Measurements from ENCODE around the gene KIAA0319L. TPM values are rescaled to one million over a fixed set of nuclear protein-coding genes. Genes with fewer than 3 reads are reported as not detected.

Gene KIAA0319L
- total RNA-seq, 1 donor from 2014 or later = 37.4 TPM

DNA sequence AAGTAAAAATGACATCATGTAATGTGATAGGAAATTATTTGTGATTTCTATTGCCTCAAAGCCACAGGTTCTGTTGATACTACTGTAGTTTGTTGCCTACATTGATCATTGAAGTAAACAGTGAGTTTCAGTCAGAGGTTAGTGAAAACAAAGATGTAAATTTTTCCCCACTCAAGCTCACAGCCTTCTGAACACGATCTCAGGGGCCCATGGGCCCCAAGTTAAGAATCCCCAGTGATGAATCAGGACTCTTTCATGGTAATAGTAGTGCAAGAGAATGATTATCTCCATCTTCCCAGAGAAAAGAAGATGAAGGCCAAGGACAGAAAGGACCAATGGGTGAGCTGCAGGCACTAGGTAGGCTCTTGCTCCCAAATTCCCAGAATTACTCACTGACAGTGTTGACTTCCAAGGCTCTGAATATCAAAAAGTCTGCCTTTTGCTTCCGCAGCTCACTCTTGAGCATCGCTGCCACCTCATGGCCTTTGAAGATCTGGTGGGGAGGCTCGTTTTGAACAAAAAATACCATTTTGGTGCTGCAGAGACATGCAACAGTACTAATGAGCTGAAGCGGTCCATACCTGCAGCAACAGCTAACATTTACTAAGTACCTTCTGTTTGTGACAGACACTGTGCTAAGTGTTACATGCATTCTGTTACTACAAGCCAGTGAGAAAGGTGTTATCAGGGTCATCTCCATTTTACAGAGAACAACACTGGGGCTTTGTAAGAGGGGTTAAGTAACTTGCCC is 113.3 kb downstream of the KIAA0319L start:
- DNase-seq = no peak

DNA sequence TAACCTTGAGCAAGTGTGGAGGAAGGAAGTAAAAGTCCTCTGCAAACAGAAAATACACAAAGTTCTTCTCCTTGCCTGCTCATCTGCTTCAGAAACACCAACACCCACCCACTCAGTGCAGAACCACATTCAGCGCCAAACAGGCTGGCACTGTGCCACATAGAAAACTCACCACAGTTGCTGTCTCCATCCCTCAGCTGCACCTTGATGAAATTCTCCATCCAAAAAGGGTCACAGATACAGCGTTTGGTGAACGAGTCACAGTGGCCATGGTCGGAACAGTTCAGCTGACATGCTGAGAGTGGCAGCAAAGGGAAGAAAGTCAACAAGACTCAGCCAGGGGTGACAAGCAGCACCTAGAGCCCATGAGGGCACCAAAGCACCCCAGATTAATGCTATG is 114.5 kb downstream of the KIAA0319L start:
- DNase-seq = peak; percentile 61

DNA sequence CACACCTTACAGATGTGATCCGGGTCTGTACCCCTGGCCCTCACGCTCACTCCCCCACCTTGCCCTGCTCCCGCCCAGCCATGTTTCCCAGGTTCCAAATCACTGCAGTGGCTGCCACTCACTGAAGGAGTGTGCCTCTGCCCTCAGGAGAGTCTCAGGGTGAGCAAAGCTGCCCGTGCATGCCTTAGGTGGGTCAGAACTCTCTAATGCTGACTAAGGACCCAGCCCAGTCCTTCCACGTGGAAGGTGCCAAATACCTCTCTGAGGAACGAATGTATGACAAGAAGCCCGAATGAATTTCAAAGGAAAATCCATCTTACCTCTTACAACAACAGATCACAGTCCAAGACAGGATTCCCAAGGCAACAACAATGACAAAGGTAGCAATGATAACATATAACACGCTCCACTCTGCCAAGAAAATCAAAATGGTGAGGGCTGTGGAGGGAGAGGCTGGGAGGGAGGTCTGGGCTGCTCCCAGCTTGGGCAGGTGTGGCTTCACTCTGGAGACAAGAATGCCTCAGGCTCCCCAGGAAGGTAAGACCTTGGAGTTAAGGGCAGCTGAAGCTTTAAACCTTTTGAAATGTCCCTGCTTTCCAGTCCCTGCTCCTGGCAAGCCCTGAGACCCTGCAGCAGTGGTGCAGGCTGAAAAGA is 115.2 kb downstream of the KIAA0319L start:
- no peak for DNase-seq

DNA sequence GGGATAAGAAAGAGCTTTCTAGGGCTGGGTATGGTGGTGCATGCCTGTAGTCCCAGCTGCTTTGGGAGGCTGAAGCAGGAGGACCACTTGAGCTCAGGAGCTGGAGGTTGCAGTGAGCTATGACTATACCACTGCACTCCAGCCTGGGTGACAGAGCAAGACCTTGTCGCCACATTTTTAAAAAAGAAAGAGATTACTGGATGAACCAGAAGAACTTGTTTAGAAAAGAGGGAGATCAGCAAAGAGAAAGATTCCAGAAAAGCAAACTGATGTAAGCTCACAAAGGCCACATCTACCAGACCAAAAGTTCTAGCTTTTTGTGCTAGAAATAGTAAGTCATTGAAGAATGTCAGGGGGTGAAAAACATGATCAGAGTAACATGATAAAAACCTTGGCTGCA is 117.6 kb downstream of the KIAA0319L start:
- DNase-seq = no peak

DNA sequence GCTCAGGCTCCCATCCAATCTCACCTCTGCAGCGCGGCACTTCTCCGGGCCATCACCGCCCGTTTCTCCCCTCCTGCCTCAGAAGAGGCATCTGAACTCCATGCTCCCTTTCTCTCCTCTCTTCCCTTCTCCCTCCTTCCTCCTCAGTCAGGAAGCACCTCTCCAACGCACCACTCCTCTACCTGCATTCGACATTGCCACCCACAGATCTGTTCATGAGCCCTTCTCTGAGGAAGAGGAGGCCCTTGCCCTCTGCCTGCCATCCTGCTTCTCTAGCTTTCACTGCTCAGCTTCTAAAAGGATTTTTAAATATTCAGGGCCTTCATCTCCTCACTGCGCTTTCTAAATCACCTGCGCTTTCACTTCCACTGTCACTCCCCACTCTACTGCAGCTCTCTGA is 120.0 kb downstream of the KIAA0319L start:
- DNase-seq = no peak

DNA sequence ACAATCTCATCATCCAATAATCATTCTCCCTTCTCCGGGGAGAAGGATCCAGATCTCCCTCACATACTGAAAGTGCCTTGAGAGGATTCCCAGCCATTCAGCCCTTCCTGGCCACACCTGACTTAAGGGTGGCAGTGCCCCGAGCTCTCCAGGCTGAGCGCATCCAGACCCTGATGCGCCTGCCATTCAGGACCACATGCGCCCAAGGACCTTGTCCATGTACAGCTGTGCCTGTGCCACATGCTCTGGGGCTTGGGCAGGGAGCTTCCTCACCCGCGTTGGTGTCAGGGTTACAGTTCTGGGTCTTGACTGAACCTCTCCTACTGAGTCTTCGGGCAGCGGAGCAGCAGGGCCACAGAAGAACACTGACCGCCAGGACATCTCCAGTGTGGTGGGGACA is 121.1 kb downstream of the KIAA0319L start:
- no peak for DNase-seq

DNA sequence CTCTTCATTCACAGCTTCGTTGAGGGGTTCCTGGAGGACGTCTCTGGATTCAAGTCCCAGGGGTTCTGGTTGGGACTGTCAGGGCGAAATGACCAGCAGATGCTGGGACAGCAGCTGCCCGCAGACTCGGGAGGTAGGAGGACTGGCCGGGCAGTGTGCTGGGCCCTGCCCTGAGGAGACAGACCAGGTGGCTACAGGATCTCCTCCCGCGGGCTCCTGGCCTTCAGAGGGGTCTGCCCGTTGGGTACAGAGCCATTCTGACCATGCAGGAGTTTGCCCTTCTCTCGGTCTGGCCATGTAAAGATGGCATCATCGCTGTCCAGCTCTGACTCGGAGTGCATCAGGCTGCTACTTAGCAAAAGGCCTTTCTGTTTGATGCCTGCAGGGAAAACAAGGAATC is 122.5 kb downstream of the KIAA0319L start:
- no peak for DNase-seq

DNA sequence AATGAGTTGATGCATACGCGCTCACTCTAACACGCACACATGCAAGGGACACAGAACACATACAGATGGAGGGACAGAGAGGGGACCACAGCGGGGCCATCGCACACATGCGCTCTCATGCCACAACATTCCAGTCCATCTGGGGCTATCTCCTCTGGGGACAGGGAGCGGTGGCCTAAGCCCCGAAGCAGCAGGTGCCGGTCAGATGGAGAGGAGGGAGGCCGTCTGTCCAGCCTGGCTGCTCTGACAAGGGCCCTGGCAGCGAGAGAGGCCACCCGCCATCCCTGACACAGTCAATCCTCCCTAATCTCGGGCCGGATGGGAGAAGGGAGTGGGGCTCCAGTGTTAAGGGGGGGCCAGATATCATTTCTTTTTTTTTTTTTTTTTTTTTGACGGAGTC is 123.5 kb downstream of the KIAA0319L start:
- DNase-seq = no peak

DNA sequence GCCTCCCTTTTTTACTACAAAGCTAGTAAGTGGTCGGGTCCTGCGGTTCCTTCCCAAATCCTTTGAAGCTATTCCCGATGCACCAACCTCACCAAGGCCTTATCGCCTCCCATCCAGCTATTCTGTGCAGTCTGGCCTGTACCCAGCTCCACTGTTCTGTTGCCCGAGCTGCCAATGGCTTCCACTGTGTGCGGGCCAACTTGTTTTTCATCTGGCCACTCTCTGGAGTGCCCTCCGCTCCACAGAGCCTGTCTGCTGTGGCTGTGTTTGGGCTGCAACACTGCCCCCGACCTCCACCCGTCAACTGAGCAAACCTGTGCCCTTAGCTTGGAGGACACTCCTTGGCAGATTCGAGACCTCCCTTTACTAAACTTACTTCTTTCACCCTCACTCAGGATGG is 125.0 kb downstream of the KIAA0319L start:
- DNase-seq = peak; percentile 15

DNA sequence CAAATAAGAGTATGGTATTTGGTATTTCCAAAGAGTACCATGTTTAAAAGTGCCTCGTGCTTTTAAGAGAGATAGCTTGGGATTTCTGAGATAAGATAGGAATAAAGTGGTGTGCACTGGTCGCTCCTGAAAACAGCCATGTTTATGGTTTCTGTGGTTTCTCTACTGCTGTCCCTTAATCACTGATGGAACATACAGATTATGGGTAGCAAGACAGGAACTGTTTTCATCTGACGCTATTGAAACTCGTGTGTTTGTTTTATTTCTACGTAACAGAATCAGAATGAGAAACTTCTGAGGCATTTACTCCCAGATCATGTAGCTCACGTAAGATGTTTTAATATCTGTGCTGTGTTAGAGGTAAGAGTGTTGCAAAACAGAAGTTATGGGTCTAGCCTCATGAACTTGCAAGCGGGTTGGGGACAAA is 126.0 kb downstream of the KIAA0319L start:
- DNase-seq = no peak

DNA sequence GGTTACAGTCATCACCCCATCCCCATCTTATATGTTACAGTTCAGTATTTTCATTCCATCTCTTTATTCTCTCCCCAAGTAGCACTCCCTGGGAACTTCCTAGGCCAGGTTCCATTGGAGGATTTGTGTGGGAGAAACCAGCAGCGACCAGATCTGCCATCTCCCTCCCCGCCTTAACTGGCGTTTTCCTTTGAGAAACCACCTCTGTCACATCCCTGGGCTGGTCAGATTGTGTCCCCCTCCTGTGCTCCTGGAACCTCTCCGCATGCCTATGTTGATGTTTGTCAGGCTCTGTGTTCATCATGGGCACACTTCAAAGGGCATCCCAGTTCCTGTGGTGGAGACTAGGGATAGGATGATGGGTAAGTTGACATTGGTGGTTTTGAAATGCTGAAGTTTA is 126.4 kb downstream of the KIAA0319L start:
- no peak for DNase-seq

DNA sequence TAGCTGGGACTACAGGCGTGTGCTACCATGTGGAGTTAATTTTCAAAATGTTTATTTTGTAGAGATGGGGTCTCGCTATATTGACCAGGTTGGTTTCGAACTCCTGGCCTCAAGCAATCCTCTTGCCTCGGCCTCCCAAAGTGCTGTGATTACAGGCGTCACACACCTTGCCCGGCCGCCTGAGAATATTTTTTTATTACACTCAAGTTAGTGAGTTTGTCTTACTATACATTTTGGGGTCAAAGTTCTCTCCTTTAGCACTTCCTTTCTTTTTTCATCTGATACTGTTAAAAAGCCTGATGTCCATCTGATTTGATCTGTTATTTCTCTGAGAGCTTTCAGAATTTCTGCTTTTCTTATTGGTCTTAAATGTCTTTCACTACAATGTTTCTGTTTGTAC is 128.8 kb downstream of the KIAA0319L start:
- no peak for DNase-seq

DNA sequence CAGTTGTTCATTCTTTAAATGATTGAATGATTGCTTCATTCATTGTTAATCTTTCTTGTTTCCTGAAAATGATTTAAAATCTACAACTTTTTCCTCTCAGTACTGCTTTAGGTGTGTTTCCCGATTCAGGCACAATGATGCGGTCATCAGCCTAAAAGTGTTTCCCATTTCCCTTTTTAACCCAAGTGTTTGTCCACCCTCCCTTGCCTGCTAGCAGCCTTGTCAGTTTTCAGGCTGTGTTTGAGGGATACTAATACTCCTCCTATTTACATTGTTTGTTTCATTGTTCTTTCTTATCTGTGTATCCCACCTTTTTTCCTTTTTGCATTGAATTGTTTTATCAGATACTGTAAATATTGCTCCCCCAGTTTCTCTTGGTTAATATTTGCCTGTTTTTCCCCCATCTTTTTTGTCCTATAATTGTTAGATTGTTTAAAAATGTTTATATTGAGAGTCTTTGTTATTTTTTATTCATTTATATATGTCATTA is 131.1 kb downstream of the KIAA0319L start:
- DNase-seq = no peak

DNA sequence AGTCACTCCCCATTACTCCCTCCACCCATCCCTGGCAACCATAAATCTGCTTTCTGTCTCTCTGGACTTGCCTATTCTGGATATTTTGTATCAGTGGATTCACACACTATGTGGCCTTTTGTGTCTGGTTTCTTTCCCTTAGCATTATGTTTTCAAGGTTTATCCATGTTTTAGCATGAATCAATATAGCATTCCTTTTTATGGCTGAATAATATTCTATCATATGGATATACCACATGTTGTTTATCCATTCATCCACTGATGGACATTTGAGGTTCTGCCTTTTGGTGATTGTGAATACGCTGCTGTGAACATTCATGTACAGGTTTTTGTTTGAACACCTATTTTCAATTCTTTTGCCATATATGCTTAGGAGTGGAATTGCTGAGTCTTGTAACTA is 148.3 kb downstream of the KIAA0319L start:
- DNase-seq = no peak

DNA sequence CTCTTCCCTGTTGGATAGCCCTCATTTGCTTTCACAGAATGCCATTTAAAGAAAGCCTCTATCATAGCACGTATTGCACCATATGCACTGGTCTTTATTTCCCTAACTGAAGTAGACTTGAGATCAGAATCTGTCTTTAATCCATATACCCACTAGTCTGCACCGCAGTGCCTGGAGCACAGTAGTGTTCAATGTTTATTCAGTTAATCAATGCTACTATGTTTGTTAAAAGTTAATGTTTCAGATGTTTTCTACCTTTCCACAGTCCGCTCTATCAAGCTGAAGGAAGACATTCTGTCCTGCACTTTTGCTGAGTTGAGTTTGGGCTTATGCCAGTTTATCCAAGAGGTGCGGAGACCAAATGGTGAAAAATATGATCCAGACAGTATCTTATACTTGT is 149.5 kb downstream of the KIAA0319L start:
- DNase-seq = no peak

DNA sequence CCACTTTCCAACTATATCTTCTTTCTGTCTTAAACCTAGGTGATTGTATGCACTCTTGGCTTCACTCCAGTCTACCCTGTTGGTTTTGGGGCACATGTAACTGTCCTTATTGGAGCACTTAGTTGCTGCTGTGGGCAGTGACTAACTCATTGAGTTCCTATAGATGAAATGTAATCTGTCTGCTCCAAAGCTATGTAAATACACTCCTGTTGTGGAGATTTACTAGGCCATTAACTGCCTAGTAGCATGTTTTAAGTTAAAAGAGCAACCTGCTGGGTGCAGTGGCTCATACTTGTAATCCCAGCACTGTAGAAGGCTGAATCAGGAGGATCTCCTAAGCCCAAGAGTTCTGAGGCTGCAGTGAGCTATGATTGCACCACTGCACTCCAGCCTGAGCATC is 151.1 kb downstream of the KIAA0319L start:
- no peak for DNase-seq

DNA sequence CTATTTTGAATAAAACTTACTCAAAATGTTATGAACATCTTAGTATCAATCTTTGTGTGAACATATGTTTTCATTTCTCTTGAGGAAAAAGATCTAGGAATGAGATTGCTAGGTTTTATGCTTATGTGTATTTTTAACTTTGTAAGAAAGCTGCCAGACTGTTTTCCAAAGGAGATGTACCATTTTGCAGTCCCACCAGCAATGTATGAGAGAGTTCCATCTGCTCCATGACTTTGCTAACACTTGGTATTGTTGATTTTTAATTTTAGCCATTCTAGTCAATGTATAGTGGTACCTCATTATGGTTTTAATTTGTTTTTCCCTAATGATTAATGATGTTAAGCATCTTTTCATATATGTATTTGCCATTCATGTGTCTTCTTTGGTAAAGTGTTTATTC is 156.2 kb downstream of the KIAA0319L start:
- no peak for DNase-seq

DNA sequence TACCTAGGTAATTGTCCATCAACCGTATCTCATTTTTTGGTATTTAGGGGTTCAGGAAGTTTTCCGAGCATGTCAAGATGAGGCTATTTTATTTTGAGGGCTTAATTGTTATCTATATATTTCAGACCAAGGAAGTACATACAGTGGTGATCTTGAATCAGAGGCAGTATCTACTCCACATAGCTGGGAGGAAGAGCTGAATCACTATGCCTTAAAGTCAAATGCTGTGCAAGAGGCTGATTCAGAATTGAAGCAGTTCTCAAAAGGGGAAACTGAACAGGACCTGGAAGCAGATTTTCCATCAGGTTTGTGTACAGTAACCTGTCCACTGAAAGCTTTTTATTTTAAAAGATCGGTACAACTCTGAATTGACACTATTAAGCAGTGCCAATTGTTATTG is 158.5 kb downstream of the KIAA0319L start:
- DNase-seq = no peak

DNA sequence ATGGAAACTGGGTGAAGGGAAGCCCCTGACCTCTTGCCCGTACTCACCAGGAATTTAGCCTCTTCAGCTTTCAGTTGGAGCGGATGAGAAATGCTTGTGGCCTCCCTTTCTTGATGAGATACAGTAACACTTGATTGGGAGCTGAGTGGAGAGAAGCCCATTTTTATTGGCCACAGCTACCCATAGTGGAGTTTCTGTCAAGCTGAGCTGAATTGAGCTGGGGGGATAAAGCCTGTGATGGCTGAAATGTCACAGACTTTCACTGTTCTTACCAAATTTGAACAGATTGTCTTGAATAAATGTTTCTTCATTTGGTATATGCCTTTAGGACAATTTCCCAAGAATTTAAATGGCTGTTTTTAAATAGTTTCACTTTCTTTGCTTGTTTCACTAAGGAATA is 162.8 kb downstream of the KIAA0319L start:
- DNase-seq = no peak

DNA sequence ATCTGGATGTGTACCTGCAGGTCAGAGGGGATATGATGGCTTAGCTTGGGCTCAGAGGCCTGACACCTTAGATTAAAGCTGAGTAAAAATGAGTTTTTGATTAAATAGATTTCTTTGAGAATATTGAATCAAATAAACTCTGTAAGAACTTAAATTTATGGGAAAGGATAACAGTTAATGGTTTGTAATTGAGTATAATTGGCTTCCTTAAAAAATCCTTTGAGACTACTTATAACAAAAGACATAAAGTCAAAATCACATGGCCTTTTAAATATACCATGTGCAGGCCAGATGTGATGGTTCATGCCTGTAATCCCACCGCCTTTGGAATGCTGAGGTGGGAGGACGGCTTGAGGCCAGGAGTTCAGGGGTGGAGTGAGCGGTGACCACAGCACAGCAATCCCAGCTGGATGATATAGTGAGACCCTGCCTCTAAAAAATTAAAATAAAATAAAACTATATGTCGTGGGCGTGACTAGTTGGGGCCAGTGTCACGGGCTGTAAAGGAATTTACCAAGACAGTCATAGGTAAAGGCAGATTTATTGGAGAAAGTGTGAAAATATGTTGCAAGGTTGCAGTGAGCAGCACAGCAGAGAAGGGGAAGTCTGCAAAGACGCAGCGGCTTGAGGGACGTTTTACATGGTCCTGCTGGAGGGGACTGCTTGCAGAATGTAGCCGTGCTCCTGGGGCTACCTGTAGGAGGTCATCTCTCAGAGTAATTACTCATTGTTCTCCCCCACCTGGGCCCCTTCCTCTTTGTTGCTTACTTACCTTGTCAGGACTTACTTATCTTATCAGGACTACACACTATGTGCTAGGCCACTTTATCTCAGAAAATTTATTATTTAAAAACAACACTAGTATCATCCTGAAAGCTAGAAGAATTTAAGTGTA is 166.4 kb downstream of the KIAA0319L start:
- no peak for DNase-seq

DNA sequence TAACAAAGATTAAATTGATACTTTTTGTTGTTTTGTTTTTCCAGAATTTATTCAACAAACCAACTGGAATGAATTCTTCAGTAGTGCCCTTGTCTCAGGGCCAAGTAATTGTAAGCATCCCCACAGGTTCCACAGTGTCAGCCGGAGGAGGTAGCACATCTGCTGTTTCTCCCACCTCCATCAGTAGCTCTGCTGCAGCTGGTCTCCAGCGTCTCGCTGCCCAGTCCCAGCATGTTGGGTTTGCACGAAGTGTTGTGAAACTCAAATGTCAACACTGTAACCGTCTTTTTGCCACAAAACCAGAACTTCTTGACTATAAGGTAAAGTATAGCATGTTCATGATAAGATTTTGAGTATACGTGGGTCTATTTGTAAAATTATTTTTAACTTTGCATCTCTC is 170.2 kb downstream of the KIAA0319L start:
- no peak for DNase-seq

DNA sequence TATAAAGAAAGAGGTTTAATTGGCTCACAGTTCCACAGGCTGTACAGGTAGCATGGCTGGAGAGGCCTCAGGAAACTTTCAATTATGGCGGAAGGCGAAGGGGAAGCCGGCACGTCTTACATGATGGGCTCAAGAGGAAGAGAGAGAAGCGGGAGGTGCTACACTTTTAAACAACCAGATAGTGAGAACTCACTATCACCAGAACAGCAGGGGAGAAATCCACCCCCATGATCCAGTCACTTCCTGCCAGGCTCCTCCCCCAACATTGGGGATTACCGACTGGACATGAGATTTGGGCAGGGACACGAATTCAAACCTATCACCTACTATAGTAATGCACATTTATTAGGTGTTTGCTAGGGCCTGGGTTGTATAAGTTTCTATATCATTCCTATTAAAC is 170.9 kb downstream of the KIAA0319L start:
- no peak for DNase-seq
